SK-N-SH (cell line): Measurements from ENCODE around the gene KLHDC7B. TPM values are rescaled to one million over a fixed set of nuclear protein-coding genes. Genes with fewer than 3 reads are reported as not detected.

Source experiments
- CTCF ChIA-PET: fragments of 300-600, 350-600 bp; formaldehyde crosslinking; extraction: SDS; loops from one replicate; lab custom pipeline; 2021; lab: Yijun Ruan, JAX
- POLR2A ChIA-PET: fragments of 350-600 bp; sonication (Branson Sonifier 250); formaldehyde crosslinking; extraction: SDS; loops from one replicate; lab custom pipeline; 2020; ENCODE audit warnings: antibody characterized with exemption, inconsistent platforms; lab: Yijun Ruan, JAX
- DNase-seq: peaks from one replicate; pipeline ENCODE4 v3.0.0; 2012
- H2AFZ ChIP-seq: fragments of 200-600 bp; sonication (generic); 2 replicates; pipeline ENCODE4 v1.8.1; 2016; ENCODE audit warnings: antibody characterized with exemption, mild to moderate bottlenecking, low read depth
- H3F3A ChIP-seq: fragments of 200-600 bp; sonication (generic); replicated peaks from 2 replicates; pipeline ENCODE3; 2016; ENCODE audit warnings: antibody characterized with exemption, mild to moderate bottlenecking; ENCODE audit not compliant: insufficient read depth
- H3K27ac ChIP-seq, 2 experiments: fragments of 200-500 bp in 1 of 2; fragments of 200-600 bp in 1 of 2; sonication (Bioruptor generic) in 1 of 2; sonication (generic), shearing (Covaris generic) in 1 of 2; 2 replicates each; pipeline versions ENCODE4 v1.5.1 to v1.6.1; 2014 to 2016; ENCODE audit warnings: low read depth in 2 of 2, inconsistent platforms in 1 of 2, low read length in 1 of 2, mild to moderate bottlenecking in 1 of 2, mixed read lengths in 1 of 2
- H3K27me3 ChIP-seq: fragments of 200-600 bp; sonication (generic), shearing (Covaris generic); 2 replicates; pipeline ENCODE4 v1.6.1; 2016; ENCODE audit warnings: mixed run types; ENCODE audit not compliant: insufficient read depth
- H3K36me3 ChIP-seq, 2 experiments: fragments of 200-500 bp in 1 of 2; fragments of 200-600 bp in 1 of 2; sonication (Bioruptor generic) in 1 of 2; sonication (generic) in 1 of 2; replicated peaks in 1 of 2; 2 replicates each; pipeline versions ENCODE3 to v1.5.1; 2014 to 2016; ENCODE audit warnings: low read length in 1 of 2, mild to moderate bottlenecking in 1 of 2; ENCODE audit not compliant: insufficient read depth in 2 of 2, control insufficient read depth in 1 of 2
- H3K4me1 ChIP-seq, 2 experiments: fragments of 200-500 bp in 1 of 2; fragments of 200-600 bp in 1 of 2; sonication (Bioruptor generic) in 1 of 2; sonication (generic), shearing (Covaris generic) in 1 of 2; 2 replicates each; pipeline versions ENCODE4 v1.5.1 to v1.6.1; 2014 to 2016; ENCODE audit warnings: low read depth in 1 of 2, low read length in 1 of 2, mixed run types in 1 of 2; ENCODE audit not compliant: insufficient read depth in 2 of 2, control insufficient read depth in 1 of 2
- H3K4me2 ChIP-seq: fragments of 200-600 bp; sonication (generic), shearing (Covaris generic); 2 replicates; pipeline ENCODE4 v1.6.1; 2017; ENCODE audit warnings: mixed run types
- H3K4me3 ChIP-seq, 2 experiments: fragments of 200-500 bp in 1 of 2; fragments of 200-600 bp in 1 of 2; sonication (Bioruptor generic) in 1 of 2; sonication (generic), shearing (Covaris generic) in 1 of 2; 2 replicates each; pipeline versions ENCODE4 v1.5.1 to v1.8.1; 2014 to 2016; ENCODE audit warnings: low read depth in 2 of 2, inconsistent platforms in 1 of 2, low read length in 1 of 2, mild to moderate bottlenecking in 1 of 2, mixed read lengths in 1 of 2, moderate library complexity in 1 of 2
- H3K79me2 ChIP-seq: fragments of 200-600 bp; sonication (generic); 2 replicates; pipeline ENCODE4 v1.8.1; 2017; ENCODE audit warnings: mild to moderate bottlenecking; ENCODE audit not compliant: insufficient read depth
- H3K9ac ChIP-seq: fragments of 200-600 bp; sonication (generic); 2 replicates; pipeline ENCODE4 v1.6.1; 2017; ENCODE audit warnings: mixed run types
- H3K9me2 ChIP-seq: fragments of 200-600 bp; sonication (generic); 2 replicates; pipeline ENCODE4 v1.6.1; 2017; ENCODE audit warnings: mixed run types
- H3K9me3 ChIP-seq: fragments of 200-600 bp; sonication (generic); 2 replicates; pipeline ENCODE4 v1.6.1; 2017; ENCODE audit warnings: mixed run types, mild to moderate bottlenecking, moderate library complexity
- H4K20me1 ChIP-seq: fragments of 200-600 bp; sonication (generic); 2 replicates; pipeline ENCODE4 v1.6.1; 2017; ENCODE audit warnings: mild to moderate bottlenecking, mixed run types; ENCODE audit not compliant: insufficient read depth
- GATA2 ChIP-seq: sonication (generic); formaldehyde crosslinking; IDR thresholded peaks from 2 replicates; pipeline ENCODE4 v1.5.0; 2020; ENCODE audit warnings: mild to moderate bottlenecking, missing genetic modification reagents
- NFIC ChIP-seq: IDR thresholded peaks from 2 replicates; pipeline ENCODE4 v1.4.0; 2012; ENCODE audit warnings: borderline replicate concordance
- NRF1 ChIP-seq: IDR thresholded peaks from 2 replicates; pipeline ENCODE4 v1.6.1; 2012; ENCODE audit warnings: low read depth, mild to moderate bottlenecking, low read length
- POLR2AphosphoS5 ChIP-seq: IDR thresholded peaks from 2 replicates; pipeline ENCODE4 v1.6.1; 2012; ENCODE audit warnings: low read depth, low read length
- TEAD4 ChIP-seq: IDR thresholded peaks from 2 replicates; pipeline ENCODE4 v1.4.0; 2012; ENCODE audit warnings: mild to moderate bottlenecking, borderline replicate concordance; ENCODE audit not compliant: insufficient read depth
- WGBS: methylation state at CpG from one replicate; pipeline ENCODE4 v1.1.6; 2017; ENCODE audit warnings: low lambda C conversion rate; 5-methylcytosine and 5-hydroxymethylcytosine counted together
- polyA plus RNA-seq, 3 experiments: library from polyadenylated mRNA; depleted of rRNA; stranded (reverse); fragments of >200 nt; gene quantifications; 2 replicates each; pipeline ENCODE4 v1.2.3, GENCODE V29; 2012
- TF ChIP-seq, protein P1 (sequence below): IDR thresholded peaks from 2 replicates; pipeline ENCODE4; 2012

KLHDC7B gene
- polyA plus RNA-seq, 1 of the 3 experiments (the other 2 are of a cell fraction) = 0.07 TPM

DNA sequence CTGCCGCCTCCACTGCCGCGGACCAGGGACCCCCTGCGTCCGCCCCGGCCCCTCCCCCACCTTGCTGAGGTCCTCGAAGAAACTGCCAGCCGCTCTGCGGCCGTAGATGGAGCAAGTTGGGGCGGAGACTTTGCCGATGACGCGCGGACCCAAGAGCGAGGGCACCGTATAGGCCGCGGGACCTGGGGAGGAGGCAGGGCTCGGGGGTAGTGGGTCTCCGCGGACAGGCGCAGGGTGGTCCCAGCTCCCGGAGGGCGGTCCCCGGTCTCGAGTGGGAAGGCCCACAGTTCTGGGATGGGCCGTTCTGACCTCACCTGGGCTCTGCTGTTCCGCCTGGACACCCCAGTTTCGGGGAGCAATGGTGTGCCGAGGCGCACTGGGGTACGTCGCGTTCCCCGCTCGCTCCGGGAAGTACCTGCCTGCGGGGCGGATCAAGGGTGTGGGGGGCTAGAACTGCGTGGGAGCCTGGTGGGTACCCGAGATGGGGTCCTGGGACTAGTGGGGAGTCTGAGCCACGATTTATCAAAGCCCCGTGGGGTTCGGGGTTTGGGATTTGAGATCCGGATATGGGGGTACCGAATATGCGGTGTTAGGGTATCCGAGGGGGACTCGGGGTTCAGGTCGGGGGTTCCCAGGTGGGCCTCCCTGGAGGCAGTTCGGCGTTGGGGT lies 14.7 kb upstream of the KLHDC7B start:
- peak overlapping the region; percentile 54 to 59; a peak in 3 of 4 replicates for H3K4me3 ChIP-seq
- CTCF ChIA-PET = interaction anchor here (0.9 to 1.5 kb wide), 5 partner anchors 10 to 189 kb away, joined by 3 to 12 read pairs (median 3); partner anchors contain the start of gene SYCE3
- H3K9me3 ChIP-seq = no peaks in the 10 kb centered on the region
- H3K36me3 ChIP-seq = no peaks in the 10 kb centered on the region
- no peaks in the 10 kb centered on the region for H4K20me1 ChIP-seq
- no peaks in the 10 kb centered on the region for H3K79me2 ChIP-seq
- H3K27me3 ChIP-seq = no peaks in the 10 kb centered on the region
- DNase-seq = no peak
- TF ChIP-seq NRF1 = no peak
- TF ChIP-seq, protein P1, sequence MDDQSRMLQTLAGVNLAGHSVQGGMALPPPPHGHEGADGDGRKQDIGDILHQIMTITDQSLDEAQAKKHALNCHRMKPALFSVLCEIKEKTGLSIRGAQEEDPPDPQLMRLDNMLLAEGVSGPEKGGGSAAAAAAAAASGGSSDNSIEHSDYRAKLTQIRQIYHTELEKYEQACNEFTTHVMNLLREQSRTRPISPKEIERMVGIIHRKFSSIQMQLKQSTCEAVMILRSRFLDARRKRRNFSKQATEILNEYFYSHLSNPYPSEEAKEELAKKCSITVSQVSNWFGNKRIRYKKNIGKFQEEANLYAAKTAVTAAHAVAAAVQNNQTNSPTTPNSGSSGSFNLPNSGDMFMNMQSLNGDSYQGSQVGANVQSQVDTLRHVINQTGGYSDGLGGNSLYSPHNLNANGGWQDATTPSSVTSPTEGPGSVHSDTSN = peak; percentile 3; the same call in 1 of the 2 replicates
- no peak overlapping the region; a peak in 1 of 4 replicates for H3K27ac ChIP-seq
- H2AFZ ChIP-seq = no peak overlapping the region
- H3K4me1 ChIP-seq = peaks cover 0 to 21% of the 10 kb centered on the region in 2 experiments; a peak in 1 of 4 replicates
- POLR2A ChIA-PET = no interaction called here
- 0 out of 2 replicates have a peak overlapping the region, but pooled peaks have one; percentile 62 for H3K9ac ChIP-seq
- H3F3A ChIP-seq = peaks cover 19% of the 10 kb centered on the region
- H3K4me2 ChIP-seq = peak overlapping the region; percentile 92
- no peaks in the 10 kb centered on the region for H3K9me2 ChIP-seq
- WGBS = 23% methylated on average over 26 of the region's 53 CpGs

DNA sequence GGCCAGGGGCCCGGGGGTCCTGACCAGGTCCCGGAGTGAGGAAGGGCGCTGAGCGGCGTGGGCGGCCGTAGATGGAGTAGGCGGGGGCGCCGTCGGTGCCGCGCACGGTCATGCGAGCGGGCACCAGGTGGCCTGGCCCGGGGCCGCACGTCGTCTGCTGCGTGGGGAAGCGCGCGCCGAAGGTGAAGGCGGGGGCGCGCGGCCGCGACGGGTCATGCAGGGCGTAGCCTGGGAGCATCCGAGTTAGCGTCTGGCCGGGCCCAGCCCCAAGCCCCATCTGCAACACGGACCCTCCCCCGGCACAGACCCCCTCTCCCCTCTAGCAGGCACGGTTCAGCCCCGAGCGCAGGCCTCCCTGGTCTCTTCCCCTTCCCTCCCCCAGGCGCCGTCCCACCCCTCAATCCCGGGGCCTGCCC lies 14.1 kb upstream of the KLHDC7B start:
- no peaks in the 10 kb centered on the region for H3K9me2 ChIP-seq
- no peaks in the 10 kb centered on the region for H3K9me3 ChIP-seq
- peak overlapping the region; percentile 54 to 59 for H3K4me3 ChIP-seq
- H3K79me2 ChIP-seq = no peaks in the 10 kb centered on the region
- H3K27me3 ChIP-seq = no peaks in the 10 kb centered on the region
- POLR2A ChIA-PET = interaction anchor here (1.0 to 1.2 kb wide), 3 partner anchors 24 to 51 kb away, joined by 3 to 8 read pairs (median 3); partner anchors contain the start of gene SYCE3
- H3K4me2 ChIP-seq = peak overlapping the region; percentile 92
- WGBS = 9% methylated on average over 7 of the region's 44 CpGs
- CTCF ChIA-PET = interaction anchor here (0.9 to 1.5 kb wide), 5 partner anchors 9 to 189 kb away, joined by 3 to 12 read pairs (median 3); partner anchors contain the start of gene SYCE3
- H3F3A ChIP-seq = peaks cover 13% of the 10 kb centered on the region
- H3K9ac ChIP-seq = peak overlapping the region; percentile 62
- H3K36me3 ChIP-seq = no peaks in the 10 kb centered on the region
- no peaks in the 10 kb centered on the region for H4K20me1 ChIP-seq
- TF ChIP-seq TEAD4 (no peak), GATA2 (CRISPR knock-in tag) (no peak), POLR2AphosphoS5 (peak; percentile 15; the same call in 1 of the 2 replicates)
- peak overlapping the region; percentile 29; the same call in 1 of the 2 replicates for H2AFZ ChIP-seq
- H3K4me1 ChIP-seq = peaks cover 0 to 19% of the 10 kb centered on the region in 2 experiments; a peak in 1 of 4 replicates
- DNase-seq = peak; percentile 80
- H3K27ac ChIP-seq = peak overlapping the region in 1 of 2 experiments; percentile 56; a peak in 1 of 4 replicates

DNA sequence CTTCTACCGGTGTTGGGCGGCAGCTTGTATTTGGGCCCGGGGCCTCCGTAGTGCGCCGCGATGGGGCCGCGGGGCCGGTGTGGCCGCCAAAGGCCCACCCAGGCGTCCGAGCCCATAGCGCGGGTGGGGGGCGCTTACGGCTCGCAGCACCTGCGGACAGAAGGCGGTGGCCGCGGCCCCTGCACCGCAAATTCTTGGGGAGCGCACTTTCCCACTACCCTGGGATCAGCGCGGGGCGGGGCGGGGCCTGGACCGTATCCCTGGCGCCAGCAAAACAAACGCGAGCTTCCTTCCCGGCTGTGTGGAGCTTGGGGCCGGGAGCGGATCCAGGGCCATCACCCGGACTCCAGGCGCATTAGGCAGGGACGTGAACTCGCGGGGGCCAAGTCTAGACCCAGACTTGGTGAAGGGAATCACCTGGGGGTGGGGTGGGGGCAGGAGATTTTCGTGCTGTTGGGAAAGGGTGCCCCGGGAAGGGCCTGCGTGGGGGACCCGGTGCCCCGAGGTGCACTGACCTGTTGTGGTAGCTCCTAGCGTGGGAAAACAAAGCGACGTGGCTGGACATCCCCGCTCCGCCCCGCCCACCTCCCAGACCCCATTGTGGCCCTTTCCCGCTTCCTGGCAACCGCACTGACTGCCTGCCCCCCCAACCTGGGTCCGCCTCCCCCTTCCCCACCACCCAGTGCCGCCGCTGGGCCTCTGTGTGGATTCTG lies 13.6 kb upstream of the KLHDC7B start:
- WGBS = 15% methylated on average over 10 of the region's 56 CpGs
- ChIA-PET CTCF (interaction anchor here (0.9 to 1.5 kb wide), 5 partner anchors 9 to 190 kb away, joined by 3 to 12 read pairs (median 3); partner anchors contain the start of gene SYCE3), POLR2A (interaction anchor here (1.0 to 1.2 kb wide), 3 partner anchors 24 to 50 kb away, joined by 3 to 8 read pairs (median 3); partner anchors contain the start of gene SYCE3)

More for the DNA sequence above, 13.6 kb upstream of the KLHDC7B start:
- H3K36me3 ChIP-seq = no peaks in the 10 kb centered on the region
- H3K9me2 ChIP-seq = no peaks in the 10 kb centered on the region
- peaks cover 0 to 13% of the 10 kb centered on the region in 2 experiments; a peak in 1 of 4 replicates for H3K4me1 ChIP-seq
- peak overlapping the region; percentile 62 for H3K9ac ChIP-seq
- H3K9me3 ChIP-seq = no peaks in the 10 kb centered on the region
- peak; percentile 90 for DNase-seq
- peaks cover 11% of the 10 kb centered on the region for H3F3A ChIP-seq
- peak overlapping the region; percentile 92 for H3K4me2 ChIP-seq
- peak overlapping the region; percentile 29; the same call in 1 of the 2 replicates for H2AFZ ChIP-seq
- peak overlapping the region; percentile 54 to 59 for H3K4me3 ChIP-seq
- H3K27me3 ChIP-seq = no peaks in the 10 kb centered on the region
- H3K79me2 ChIP-seq = no peaks in the 10 kb centered on the region
- TF ChIP-seq, protein P1 = peak; percentile 10; the same call in 1 of the 2 replicates
- TF ChIP-seq NFIC = no peak
- H3K27ac ChIP-seq = peak overlapping the region in 1 of 2 experiments; percentile 56; a peak in 1 of 4 replicates
- H4K20me1 ChIP-seq = no peaks in the 10 kb centered on the region
